GM18505 (cell line): ENCODE measurements around the gene REV1.

ENCODE experiments used
- ATAC-seq: cut with Tn5 transposase; IDR thresholded peaks from one replicate; pipeline ENCODE4 v1.9.1; 2021; ENCODE audit not compliant: unreplicated experiment
- POLR2A ChIP-seq: IDR thresholded peaks from 4 replicates; pipeline ENCODE4 v1.6.1; 2011; ENCODE audit warnings: borderline replicate concordance; ENCODE audit not compliant: insufficient read depth, insufficient read length; ENCODE audit errors: extremely low read depth

The REV1 gene

GRCh38 chr2:99451280-99451679, 38.5 kb downstream of the REV1 start:
- ATAC-seq = no peak
- no peak for TF ChIP-seq POLR2A

DNA sequence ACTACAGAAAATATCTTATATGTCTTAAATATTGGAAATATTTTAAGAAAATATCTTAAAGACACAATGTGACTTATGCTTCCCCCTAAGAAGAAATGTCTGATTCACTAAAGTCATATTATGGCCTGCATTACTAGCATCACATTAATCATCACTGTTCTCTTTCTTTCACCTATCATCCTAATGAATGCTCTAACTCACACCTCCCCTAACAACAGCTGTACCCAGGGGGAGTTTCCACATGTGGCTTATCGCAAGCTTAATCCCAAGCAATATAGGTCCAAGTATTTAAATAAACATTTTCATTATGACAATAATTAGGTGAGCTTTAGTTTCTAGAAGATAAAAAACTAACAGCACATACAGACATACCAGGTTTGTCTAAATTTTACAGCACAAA, 39.6 kb downstream of the REV1 start:
- ATAC-seq = no peak

GRCh38 chr2:99448556-99448955, 41.3 kb downstream of the REV1 start:
- no peak for ATAC-seq
- no peak for TF ChIP-seq POLR2A

More for the DNA sequence above, 39.6 kb downstream of the REV1 start:
- no peak for TF ChIP-seq POLR2A

DNA sequence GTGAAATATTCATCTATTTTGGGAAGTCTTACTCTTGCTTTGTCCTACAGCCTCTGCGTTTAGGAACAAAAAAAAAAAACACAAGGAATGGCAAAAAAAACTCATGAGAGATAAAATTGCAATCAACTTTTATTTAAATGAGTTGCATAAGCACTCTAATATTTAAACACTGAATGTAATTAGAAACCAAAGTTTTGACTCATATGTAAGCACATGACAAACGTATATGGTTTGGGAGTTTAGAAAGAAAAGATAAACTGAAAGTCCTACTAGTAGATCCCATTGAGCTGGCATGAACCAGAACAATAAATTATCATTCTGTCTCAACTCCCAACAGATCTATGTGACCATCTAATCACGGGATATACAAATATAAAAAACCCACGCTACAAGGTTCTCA, 44.8 kb downstream of the REV1 start:
- ATAC-seq = no peak
- TF ChIP-seq POLR2A = no peak

GRCh38 chr2:99444222-99444621, 45.6 kb downstream of the REV1 start:
- no peak for ATAC-seq
- TF ChIP-seq POLR2A = no peak

- no peak for ATAC-seq
- TF ChIP-seq POLR2A = no peak
Measured at GRCh38 chr2:99442837-99443236, 47.0 kb downstream of the REV1 start.

GRCh38 chr2:99439971-99440505, 49.8 kb downstream of the REV1 start:
- no peak for ATAC-seq
- no peak for TF ChIP-seq POLR2A

DNA sequence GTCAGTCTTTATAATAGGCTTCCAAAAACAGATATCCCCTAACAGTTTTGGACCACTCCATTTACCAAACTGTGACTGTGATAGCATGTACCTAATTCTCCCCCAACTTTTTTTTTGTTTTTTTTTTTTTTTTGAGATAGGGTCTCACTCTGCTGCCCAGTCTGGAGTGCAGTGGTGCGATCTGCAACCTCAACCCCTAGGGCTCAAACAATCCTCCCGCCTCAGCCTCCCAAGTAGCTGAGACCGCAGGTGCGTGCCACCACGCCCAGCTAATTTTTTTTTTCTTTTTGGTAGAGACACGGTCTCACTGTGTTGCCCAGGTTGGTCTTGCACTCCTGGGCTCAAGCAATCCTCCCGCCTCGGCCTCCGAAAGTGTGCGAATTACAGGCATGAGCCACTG, 52.9 kb downstream of the REV1 start:
- no peak for ATAC-seq
- no peak for TF ChIP-seq POLR2A

DNA sequence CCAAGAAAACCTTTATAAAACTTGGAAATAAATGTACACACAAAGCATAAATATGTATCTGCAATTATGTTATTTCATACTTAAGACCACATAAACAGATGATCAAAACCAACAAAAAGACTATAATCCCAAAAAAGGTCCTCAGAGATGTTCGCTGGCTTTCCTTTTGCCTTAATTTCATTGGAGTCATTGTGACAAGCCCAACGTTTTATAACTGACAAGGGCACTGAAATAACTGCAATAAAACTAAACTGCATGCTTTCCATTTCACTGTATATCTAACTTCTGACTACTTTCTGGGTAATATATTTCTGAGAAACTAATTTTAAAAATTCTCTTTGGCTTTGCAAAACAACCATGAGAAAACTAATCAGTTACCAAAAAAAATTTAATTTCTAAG, 56.5 kb downstream of the REV1 start:
- TF ChIP-seq POLR2A = no peak
- no peak for ATAC-seq

GRCh38 chr2:99431587-99432275, 58.1 kb downstream of the REV1 start:
- no peak for ATAC-seq
- TF ChIP-seq POLR2A = no peak

DNA sequence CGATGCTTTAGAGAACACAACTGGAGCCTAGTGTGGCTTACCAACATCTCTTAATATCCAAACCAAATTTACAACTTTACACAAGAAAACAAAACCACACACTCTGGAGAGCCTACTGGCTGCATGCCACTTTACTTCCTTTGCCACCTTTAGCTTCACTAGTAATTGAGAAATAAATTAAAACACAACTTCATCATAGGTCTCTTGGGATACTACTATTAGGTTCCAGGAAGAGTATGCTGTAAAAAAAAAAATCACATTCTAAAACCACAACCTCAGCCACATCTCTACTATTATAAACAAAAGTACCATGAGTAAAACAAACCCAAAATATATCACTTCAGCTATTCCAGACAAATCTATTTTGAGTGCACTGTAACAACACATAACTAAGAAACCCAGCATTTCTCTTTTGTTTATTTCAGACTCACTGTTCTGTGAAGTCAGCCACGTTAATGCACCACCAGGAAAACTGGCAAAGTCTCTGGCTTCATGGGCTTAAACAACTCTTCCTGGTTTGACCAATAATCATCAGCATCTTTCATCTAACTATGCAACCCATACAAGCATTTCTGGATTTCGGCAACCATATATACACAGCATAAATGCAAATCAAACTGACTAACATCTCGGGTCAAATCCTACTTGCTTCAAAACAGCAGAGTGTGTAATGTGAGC, 59.1 kb downstream of the REV1 start:
- ATAC-seq = no peak
- TF ChIP-seq POLR2A = no peak

GRCh38 chr2:99425022-99425421, 64.8 kb downstream of the REV1 start:
- no peak for ATAC-seq
- no peak for TF ChIP-seq POLR2A

DNA sequence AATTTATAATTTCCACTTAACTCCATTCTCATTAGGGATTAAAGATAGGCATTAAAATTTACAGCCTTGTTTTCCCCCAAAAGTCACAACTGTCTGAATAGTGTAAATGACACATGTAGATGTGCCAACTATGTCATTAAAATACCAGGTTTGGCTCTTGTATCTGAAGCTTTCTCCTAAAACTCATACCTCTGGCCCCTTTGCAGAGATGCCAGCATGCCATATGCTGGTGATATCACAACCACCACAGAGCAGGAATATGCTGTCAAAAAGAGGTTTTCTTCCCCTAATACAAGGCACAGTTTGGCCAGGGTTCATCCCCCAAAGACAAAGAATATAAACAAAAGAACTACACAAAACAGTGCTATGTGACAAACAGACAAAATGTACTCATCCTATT, 65.4 kb downstream of the REV1 start:
- TF ChIP-seq POLR2A = no peak
- no peak for ATAC-seq

DNA sequence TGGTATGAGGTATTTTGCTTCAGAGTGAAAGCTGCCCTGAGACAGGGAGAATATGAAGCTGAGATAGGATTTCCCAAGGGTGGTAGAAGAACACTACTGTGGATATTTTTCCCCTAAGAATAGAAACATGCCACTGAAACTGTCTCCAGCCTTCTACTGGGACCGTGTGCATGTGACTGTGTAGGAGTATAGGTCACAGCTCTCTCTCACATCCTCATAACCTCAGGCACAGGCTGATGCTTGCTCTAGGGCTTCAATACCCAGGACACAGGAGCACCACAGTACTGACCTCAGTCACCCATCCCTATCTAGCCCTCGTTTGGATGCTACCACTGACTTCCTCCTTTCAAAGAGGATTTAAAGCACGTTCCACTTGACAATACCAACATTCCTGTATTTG, 67.2 kb downstream of the REV1 start:
- TF ChIP-seq POLR2A = no peak
- no peak for ATAC-seq

DNA sequence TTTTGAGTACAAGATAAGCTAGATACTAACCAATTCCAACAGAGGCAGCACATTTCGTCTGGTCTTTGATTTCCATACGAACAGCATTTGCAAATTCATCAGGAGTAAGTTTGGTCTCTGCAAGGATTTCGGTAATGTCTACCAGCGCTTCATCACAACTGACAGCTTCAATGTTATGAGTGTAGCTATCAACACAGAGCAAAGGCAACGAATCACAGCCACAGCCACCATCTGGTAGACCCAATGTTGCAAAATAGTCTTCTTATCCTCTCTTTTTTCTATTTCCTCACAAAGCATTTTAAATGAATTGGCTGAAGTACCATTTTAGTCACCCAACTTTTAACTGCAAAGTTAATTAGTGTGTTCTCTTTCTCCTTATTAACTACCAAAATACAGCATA, 68.3 kb downstream of the REV1 start:
- TF ChIP-seq POLR2A = no peak
- no peak for ATAC-seq

DNA sequence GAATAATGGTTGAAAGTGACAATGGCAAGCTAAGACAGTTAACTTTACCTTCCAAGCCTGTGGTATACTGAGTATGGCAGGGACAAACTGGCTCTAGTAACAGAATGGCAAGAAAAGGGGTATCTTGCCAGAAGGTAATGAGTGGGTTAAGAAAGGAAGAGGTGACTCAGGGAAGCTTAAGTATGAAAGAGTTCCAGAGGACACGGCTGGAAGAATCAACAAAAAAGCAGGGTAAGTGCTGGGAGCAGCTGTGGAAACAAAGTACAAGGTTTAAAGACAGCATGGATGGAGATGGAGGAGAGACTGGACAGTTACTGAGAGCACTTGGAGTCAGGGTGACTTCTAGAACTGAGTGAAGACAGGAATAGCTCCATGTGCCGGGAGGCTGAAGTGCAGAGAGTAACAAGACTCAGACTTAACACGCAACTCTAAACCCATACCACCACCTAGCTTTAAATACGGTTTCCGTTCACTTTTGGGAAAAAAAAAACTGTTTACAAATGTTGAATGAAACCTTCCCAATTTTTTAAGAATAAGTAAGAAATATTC, 69.0 kb downstream of the REV1 start:
- TF ChIP-seq POLR2A = no peak
- ATAC-seq = no peak
